Omental fat pad (tissue), 4 donors: ENCODE results near the gene ASB3. TPM values are rescaled to one million over a fixed set of nuclear protein-coding genes. Genes with fewer than 3 reads are reported as not detected.

Source experiments
- ATAC-seq: fragments of 150-250 bp; one replicate; pipeline ENCODE4 v1.9.1; 2016; ENCODE audit warnings: mild to moderate bottlenecking, moderate library complexity; ENCODE audit not compliant: low FRiP score
- DNase-seq: peaks from one replicate; pipeline ENCODE4 v3.0.0-alpha.2; 2019; ENCODE audit warnings: low spot score
- total RNA-seq, 4 donors: library from RNA; depleted of rRNA; stranded (reverse); fragments of >200 nt; gene quantifications; one replicate each; pipeline ENCODE4 v1.1.0, GENCODE V29; 2016
- TF ChIP-seq, protein P1 (sequence below), 3 donors: fragments of 450-650 bp; IDR thresholded peaks; one replicate each; pipeline ENCODE4 v1.5.1; 2016 to 2017; ENCODE audit warnings: antibody characterized with exemption in 3 of 3, mild to moderate bottlenecking in 3 of 3, moderate library complexity in 2 of 3

Gene ASB3
- total RNA-seq, 4 donors from 2014 or later = 7.0 to 24.9 (median 12.0) TPM

DNA sequence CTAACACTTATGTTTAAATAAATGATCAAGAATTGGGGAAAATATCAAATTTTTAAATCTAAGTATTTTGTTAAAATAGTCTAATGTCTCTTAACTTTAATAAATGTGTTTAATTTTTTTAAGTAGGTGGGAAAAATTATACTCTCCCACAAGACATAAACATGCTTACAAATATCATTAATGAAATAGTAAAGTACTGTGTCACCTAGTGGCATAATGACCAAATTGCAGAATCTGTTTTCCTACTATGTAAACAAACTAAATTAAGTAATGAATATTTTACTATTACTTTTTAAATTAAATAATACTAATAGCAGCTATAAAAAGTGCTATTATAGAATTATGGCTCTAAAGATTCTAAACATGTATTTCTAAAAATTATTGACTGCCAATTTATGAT is 71.2 kb downstream of the ASB3 start:
- no peak for ATAC-seq
- TF ChIP-seq, protein P1, sequence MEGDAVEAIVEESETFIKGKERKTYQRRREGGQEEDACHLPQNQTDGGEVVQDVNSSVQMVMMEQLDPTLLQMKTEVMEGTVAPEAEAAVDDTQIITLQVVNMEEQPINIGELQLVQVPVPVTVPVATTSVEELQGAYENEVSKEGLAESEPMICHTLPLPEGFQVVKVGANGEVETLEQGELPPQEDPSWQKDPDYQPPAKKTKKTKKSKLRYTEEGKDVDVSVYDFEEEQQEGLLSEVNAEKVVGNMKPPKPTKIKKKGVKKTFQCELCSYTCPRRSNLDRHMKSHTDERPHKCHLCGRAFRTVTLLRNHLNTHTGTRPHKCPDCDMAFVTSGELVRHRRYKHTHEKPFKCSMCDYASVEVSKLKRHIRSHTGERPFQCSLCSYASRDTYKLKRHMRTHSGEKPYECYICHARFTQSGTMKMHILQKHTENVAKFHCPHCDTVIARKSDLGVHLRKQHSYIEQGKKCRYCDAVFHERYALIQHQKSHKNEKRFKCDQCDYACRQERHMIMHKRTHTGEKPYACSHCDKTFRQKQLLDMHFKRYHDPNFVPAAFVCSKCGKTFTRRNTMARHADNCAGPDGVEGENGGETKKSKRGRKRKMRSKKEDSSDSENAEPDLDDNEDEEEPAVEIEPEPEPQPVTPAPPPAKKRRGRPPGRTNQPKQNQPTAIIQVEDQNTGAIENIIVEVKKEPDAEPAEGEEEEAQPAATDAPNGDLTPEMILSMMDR (IDR thresholded peaks at IDR 0.05) = no peak
- no peak for DNase-seq

DNA sequence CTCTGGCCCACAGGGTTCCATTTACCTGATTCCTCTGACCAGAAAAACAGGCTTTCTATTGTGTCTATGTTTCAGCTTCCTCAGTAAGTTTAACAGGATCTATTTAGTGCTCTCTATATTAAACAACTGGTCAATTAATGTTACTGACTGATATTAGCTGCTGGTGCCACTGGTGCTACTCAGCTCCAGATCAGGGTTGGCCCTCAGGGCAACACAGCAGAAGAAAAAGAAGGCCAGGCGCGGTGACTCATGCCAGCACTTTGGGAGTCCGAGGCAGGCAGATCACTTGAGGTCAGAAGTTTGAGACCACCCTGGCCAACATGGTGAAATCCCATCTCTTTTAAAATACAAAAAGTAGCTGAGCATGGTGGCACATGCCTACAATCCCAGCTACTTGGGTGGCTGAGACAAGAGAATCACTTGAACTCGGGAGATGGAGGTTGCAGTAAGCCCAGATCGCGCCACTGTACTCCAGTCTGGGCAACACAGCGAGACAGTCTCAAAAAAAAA is 75.4 kb downstream of the ASB3 start:
- TF ChIP-seq, protein P1 (IDR thresholded peaks at IDR 0.05) = no peak
- DNase-seq (no peak), ATAC-seq (no peak)

DNA sequence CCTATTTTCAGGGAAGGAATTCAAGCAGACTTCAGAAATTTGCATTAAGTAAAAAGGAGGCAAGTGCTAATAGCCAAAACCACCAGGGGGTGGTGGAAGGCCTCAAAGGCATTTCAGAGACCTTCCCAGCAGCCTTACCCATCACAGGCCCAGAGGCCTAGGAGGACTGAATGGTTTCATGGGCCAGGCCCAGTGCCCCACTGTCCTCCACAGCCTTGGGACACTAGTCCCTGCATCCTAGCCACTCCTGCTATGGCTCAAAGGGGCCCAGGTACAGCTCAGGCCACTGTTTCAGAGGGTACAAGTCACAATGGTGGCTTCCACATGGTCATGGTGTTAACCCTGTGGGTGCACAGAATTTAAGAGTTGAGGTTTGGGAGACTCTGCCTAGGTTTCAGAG is 77.8 kb downstream of the ASB3 start:
- ATAC-seq = no peak
- TF ChIP-seq, protein P1 (IDR thresholded peaks at IDR 0.05) = no peak
- DNase-seq = no peak

DNA sequence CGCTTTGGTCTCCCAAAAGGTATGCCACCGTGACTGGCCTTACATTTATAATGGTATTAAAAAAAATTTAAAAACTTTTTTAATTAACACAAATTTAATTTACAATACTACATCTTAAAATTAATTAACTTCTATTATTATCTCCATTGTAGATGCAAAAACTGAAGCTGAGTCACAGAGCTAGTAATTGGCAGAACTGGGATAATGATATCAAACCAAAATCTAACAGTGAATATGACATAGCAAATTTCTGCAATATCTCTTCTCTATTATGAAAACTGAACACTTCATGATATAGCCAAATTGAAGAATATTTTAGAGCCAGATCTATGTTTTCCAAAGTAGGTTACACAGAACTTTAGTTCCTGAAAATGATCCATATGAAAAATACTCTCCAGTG is 85.5 kb downstream of the ASB3 start:
- no peak for ATAC-seq
- no peak for DNase-seq
- TF ChIP-seq, protein P1 (IDR thresholded peaks at IDR 0.05) = no peak

DNA sequence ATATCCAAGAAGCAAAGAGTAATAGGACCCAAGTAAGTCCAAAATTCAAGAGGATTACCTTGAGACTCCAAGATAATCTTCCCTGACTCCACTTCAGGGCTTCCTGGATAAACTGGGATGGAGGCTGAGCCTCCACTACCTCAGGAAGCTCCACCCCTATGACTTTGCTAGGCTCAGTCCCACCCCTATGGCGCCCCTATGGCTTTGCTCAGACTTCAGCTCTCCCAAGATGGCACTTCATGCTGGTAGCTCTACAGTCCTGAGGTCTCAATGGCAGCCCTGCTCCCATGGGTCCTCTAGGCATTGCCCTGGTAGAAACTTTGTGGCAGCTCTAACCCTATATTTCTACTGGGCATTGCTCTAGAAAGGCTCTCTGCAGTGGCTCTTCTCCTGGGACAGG is 89.1 kb downstream of the ASB3 start:
- DNase-seq = no peak
- TF ChIP-seq, protein P1 (IDR thresholded peaks at IDR 0.05) = no peak
- no peak for ATAC-seq

DNA sequence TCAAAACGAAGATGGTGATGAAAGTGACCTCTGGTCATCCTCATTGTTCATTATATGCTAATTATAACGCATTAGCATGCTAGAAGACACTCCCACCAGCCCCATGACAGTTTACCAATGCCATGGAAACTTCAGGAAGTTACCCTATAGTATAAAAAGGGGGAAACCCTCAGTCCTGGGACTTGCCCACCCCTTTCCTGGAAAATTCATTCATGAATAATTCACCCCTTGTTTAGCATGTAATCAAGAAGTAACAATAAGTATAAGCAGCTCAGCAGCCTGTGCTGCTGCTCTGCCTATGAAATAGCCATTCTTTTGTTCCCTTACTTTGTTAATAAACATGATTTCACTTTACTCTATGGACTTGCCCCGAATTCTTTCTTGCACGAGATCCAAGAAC is 89.7 kb downstream of the ASB3 start:
- TF ChIP-seq, protein P1 (IDR thresholded peaks at IDR 0.05) = no peak
- ATAC-seq = no peak
- no peak for DNase-seq

DNA sequence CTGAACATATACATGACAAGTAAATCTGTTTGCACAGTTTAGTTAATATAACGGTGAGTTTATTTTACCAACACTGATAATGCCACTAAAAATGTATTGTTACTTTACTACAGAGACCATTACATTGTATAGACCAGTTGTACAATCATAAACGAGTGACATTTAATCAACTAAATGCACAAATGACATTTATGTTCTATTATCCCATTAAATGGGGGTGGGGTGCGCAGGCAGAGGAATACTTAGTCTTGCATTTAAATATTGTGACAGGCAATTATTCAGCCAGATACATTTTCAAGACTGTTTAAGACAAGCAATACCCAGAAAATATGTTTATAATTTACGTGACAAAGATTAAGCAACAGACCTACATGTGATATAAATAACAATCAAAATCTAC is 91.2 kb downstream of the ASB3 start:
- DNase-seq (no peak), ATAC-seq (no peak)
- TF ChIP-seq, protein P1 (IDR thresholded peaks at IDR 0.05) = no peak
